GDM1 (cell line): ENCODE results near the gene FAM193B.
"Not testable (repeated sequence)": the region's sequence is repeated elsewhere in the genome, so short reads cannot be mapped to it uniquely, and the experiment has no call there.

Experiments used
- DNase-seq: peaks from one replicate; lab custom pipeline; 2025; lab: John Stamatoyannopoulos, UW

FAM193B gene

DNA sequence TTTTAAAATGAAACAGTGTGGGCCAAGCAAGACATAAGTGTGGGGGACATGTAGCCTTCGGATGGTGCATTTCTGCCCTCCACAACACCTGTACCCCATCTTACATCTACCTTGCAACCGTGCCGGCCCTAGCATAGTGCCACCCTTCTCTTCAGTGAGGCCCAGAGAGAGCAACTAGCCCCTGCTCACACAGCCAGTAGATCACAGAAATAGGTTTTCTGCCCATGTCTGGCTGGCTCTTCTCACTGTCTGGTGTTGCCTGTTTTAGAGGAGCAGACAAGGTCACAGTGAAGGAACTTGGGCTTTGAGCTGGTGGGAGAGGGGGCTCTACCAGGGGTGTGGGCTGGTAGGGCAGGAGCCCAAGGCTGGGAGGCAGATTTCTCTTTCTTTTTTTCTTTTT lies 68.1 kb downstream of the FAM193B start:
- DNase-seq, result no peak

DNA sequence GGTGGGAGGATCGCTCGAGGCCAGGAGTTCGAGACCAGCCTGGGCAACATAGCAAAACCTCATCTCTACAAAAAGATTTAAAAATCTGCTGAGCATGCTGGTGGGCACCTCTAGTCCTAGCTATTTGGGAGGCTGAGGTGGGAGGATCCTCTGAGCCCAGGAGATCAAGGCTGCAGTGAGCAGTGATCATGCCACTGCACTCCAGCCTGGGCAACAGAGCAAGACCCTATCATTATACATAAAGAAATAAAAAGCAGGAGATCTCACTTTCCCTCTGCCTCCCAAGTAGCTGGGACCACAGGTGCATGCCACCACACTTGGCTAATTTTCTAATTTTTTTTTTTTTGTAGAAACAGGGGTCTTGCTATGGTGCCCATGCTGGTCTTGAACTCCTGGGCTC lies 68.6 kb downstream of the FAM193B start:
- DNase-seq, result not testable (repeated sequence)

DNA sequence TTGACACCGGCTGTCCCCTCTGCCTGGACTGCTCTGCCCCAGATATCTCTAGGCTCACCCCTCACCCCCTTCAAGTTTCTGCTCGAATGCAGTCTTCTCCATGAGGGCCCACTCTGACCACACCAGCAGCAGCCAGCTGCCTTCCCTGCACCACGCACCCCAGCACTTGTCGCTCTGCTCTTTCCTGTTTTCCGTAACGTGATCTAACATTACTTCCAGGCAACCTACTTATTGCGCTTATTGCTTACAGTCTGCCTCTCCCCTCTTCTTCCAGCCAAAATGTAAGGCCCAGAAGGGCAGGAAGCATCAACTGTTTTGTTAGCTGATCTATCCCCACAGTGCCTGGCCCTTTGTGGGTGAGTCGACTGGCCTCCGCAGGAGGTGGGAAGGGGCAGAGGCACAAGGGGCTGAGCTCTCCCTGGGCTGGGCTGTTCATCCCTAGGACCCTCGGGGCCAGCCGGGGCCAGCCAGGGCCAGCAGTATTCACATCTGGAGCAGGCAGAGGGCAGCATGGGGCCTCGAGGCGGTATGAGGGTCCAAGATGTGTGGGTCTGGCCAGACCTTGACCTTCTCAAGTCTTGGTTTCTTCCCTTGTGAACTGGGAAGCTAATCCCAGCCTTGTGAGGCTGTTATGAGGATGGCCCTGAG lies 69.3 kb downstream of the FAM193B start:
- no peak for DNase-seq

DNA sequence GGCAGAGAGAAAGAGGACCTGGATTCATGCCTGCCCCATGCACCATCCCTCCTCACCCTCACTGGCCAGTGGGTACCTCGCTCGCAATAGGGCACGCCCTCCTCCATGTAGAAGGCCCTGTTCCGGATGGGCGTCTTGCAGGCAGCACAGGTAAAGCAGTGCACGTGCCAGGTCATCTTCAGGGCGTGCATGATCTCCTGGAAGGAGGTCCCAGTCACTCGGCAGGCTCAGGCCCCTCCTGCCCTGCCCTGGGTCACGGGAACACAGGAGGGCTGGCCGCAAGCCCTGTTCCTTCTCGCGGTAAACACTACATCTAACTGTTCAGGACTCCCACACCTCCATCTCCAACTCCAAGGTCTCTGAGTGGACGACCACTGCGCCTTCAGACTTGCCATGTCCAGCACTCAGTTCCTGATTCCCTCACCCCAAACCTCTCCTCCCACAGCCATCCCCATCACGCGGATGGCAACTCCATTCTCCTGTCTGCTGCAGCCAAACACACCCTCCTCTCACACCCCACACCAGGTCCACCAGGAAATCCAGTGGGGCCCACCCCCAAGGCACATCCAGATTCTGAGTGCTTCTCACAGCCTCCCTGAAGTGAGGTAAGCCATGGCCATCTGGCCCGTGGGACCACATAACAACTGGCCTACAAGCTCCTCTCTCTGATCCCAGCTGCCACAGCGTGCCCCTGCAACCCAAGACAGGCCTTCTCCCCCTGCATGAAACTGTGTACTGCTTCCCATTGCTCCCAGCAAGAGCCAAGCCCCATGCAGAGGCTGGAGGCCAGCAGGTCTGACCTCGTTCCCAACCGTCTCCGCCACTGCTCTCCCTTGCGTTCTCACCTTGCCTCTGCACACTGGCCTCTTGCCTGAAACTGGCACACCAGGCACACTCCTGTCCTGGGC lies 70.1 kb downstream of the FAM193B start:
- DNase-seq, result no peak

DNA sequence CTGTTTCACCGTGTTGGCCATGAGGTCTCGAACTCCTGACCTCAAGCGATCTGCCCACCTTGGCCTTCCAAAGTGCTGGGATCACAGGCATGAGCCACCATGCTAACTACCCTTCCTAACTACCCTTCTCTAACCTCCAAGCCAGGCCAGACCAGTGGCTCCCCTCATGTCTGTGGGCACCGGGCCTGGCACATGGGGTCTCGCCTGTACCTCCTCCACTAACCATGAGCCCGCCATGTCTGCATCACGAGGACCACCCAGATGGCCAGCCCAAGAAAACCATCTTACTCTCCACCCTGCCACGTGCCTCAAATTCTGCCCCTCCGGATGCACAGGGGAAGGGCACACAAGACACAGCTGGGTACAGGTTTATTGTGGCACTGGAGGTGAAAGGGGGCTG lies 71.3 kb downstream of the FAM193B start:
- DNase-seq, result no peak

DNA sequence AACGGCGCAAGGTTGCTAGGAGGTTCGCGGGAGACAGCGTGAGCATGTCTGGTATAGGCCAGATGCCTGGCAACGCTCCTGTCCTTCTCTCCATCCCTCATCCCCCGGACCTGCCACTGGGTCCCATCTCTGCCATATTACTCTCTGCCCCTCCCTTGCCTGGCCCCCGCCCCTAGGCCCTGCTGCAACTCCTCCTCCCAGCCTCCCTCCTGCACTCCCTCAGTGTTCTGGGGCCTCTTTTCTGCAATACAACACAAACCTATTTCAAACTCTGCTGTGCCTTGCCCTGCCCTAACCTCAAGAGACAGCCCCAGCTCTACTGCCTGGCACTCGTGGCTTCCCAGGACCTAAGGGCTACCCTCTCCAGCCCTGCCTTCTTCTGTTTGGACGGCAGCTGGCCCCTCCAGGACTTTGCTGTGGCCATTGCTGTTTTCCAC lies 72.0 kb downstream of the FAM193B start:
- DNase-seq, result no peak

DNA sequence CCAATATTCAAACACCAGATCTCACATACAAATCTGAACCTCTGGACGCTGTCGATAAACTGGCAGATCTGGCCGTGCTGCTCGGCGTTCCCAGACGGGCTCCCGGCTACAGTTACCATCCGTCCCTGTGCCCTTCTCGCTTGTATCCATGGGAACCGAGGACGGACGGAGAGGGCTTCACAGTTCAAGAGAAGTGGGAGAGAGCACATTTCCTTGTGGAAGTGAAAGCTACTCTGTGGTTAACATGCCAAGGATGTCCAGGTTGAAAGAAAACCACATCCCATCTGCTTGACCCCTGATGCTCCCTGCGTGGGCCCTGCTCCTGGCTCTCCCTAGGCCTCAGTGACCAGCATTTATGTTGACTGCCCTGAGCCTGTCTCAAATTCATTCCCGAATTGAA lies 74.6 kb downstream of the FAM193B start:
- DNase-seq, result no peak

DNA sequence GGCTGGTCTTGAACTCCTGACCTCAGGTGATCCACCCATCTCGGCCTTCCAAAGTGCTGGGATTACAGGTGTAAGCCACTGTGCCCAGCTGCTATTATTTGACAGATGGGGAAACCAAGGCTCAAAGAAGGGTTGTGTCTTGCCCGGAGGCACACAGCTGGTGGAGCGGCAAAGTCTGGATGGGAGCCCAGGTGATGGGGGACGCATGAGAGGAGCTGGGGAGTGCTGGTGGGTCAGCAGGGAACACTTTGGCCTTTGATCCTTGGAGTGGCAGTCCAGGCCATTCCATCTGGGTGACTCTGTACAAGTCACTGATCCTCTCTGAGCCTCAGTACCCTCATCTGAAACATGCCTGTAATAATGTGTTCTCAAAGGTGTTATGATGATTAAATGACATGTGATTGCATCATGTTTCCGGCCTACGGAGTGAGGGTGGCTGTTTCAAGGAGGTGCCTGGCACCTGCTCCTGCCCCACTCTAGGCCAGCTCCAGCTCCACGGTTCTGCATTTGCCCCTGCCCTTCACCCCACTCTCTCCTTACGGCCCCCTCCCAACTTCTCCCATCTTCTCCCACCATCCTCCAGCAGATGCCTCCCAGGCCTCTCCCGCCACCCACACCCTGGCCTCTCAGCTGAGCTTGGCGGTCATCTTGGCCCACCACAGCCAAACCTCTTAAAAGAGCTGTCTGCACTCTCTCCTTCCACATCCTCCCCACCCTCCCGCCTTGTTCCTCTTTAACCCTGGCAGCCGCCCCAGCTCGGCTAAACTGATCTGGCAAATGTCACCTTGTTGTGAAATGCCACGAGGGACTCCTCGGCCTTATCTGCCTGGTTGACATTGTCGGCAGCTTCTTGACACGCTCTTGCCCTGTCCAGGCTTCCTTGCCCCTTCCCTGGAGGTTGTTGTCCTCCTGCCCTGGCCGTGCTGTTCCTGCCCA lies 75.4 kb downstream of the FAM193B start:
- peak; percentile 40 for DNase-seq

DNA sequence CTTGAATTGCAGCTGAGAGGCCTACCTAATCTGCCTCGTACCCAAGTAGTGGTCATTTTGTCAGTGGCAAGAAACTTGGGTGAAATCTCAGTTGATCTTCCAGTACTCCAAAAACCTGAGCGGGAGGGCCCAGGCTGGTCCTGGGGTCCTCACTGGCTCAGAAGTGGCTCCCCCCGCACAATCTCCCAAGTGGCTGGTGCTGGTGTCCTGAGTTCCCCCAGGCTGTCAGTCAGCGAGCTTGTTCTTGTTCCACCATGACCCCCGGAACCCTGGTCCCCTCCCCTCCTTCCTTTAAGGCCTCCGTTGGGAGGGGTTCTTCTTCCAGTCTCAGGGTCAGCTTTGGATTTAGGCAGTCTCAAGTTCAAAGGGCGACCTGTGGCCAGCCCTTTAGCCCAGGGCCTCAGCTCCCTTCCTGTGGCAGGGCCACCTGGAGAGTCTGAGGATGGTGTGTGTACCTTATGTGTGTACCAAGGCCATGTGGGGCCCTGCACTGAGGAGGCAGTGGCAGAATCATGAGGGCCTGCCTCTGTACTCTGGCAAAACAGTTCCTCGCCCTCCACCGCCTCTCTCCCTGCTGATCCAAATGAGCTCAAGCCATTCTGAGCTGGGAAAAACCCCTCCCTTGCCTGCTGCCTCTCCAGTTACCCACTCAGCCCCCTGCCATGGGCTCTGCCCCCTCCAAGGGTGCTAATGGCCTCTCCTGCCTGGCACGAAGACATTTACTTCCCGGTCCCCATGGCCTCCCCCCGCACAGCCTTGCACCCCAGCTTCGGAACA lies 76.5 kb downstream of the FAM193B start:
- no peak for DNase-seq

DNA sequence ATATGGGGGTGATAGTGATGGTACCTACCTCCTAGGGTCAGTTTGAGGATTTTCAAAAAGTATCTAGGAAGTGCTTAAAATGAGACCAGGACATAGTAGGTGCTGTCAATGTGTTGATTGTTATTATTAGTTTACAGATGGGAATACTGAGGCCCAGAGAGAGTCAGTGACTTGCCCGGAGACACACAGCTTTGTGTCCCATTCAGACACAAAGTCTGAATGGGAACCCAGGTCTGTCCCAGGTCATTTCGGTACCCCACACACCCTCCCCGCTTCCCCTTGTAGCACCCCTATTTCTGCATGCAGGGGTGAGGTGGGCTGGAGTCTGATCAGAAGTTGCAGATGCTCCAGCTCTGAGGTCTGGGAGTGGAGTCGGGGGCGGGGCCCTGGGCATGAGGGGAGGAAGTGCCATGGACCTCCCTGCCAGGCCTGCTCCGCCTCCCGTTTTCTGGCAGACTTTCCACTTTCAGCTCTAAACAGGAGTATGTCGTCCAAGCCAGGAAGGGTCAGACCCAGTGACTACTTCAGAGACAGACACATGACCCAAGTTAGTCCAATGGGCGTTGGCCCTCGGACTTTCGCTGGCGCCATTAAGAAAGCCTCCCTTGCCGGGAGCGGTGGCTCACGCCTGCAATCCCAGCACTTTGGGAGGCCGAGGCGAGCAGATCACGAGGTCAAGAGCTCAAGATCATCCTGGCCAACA lies 77.7 kb downstream of the FAM193B start:
- no peak for DNase-seq

DNA sequence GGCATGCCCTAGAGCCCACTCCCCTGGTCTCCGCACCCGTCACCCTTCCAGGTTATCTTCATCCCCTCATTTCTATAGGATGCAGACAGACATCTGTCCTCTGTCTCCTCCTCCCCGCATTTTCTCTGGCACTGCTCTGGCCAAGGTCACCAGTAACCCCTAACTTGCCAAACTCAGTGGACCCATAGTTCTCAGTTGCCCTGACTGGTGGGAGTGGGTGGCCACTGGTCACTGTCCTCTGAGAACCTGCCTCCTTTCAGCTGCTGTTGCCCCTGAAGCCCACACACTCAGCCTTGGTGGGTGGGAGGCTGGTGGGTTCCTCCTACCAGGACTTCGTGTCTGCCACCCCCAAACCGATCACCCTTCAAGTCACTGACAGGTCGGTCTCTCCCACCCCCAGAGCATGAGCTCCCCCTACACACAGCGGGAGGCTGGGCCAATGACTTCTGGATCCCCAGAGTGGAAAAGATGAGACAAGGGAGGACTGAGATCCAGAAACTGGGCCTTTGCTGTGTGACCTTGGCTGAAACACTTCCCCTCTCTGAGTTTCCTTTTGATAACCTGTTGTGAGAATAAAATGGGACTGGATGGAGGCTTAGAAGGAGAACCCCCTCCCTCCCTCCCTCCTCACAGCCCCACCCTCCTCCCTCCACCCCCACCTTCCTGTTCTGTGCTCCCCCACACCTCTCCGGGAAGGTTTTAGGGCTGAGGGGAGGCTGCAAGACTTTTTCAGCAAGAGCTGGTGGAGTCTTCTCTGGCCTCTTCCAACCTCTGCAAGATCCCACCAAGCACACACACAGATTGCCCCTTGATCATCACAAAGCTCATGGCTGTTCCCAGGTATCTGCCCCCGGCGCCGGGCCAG lies 78.6 kb downstream of the FAM193B start:
- DNase-seq, result no peak

DNA sequence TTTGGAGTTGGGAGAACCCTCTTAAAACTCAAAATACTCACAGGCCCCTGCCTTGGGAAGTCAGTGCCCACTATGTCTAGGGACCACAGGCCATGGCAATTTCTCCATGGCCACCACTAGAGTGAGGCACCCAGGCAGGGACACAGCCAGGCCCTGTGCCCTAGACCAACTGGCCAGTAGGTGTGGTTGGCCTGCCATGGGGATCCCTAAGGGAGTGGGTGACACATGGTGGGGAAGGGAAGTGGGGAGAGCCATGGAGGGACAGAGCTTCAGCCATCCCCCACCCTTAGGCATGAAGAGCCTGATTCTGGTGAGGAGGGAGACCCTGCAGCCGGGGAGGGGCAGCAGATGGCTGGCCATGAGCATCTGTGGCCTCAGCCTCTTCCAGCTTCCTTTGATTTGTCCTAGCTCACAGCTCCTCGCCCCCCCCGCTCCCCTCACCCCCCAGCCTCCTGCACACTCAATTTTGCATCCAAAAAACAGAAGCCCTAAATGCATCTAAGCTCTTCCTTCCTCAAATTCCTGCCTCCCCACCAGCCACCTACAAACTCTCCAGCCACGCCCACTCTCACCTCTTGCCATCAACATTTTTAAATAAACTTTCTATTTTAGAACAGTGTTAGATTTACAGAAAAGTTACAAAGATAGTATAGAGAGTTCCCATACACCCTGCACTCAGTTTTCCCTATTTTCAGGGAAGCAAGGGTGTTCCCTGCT lies 79.4 kb downstream of the FAM193B start:
- no peak for DNase-seq

DNA sequence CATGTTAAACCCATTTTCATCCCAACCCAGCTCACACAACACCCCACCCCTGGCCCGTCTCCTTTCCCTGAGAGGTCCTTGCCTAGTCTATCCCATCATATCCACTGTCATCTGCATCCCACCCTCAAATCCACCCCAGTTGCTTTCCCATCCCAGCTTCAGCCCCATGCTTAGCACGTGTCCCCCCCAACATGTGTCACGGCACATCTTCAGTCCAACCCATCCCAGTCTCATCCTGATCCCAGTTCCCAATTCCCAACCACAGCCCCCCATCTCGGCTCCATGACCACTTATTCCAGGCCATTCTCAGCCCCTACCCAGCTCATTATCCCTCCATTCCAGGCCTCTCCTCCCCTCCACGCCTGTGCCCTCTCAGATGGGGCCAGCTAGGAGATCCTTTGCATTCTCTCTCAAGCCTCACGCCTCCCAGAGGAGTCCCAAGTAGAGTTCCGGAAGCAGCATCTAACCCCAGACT lies 80.3 kb downstream of the FAM193B start:
- DNase-seq, result no peak

DNA sequence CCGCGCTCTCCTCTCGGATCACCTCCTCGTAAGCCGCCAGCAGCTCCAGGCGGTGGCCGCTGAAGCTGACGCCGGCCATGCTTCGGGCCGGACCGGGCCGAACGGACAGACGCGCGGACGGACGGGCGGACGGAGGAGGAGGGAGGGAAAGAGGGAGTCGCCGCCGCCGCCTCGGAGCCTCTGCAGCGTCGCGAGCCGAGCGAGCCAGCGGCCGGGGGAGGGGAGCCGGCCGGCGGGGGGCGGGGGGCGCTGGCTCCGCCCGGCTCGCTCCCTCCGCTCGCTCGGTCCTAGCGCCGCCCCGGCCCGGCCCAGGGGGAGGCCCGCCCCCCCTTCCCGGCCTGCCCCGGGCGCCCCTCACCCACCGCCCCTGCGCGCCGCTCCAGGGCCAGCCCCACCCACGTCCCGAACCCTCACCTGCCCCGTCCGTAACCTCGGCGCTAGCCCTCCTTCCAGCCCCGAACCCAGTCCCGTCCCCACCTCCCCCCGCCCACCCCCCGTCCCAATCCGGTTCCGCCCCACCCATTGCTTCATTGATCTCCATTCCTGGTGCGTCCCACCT lies 80.8 kb downstream of the FAM193B start, which contains the start of gene DBN1:
Gene DBN1, minus strand, starts transcription at position 192 of the 559 bp plus-strand sequence. Its CDS starts 113 bp downstream, at position 79.
- peak; percentile 33 for DNase-seq

DNA sequence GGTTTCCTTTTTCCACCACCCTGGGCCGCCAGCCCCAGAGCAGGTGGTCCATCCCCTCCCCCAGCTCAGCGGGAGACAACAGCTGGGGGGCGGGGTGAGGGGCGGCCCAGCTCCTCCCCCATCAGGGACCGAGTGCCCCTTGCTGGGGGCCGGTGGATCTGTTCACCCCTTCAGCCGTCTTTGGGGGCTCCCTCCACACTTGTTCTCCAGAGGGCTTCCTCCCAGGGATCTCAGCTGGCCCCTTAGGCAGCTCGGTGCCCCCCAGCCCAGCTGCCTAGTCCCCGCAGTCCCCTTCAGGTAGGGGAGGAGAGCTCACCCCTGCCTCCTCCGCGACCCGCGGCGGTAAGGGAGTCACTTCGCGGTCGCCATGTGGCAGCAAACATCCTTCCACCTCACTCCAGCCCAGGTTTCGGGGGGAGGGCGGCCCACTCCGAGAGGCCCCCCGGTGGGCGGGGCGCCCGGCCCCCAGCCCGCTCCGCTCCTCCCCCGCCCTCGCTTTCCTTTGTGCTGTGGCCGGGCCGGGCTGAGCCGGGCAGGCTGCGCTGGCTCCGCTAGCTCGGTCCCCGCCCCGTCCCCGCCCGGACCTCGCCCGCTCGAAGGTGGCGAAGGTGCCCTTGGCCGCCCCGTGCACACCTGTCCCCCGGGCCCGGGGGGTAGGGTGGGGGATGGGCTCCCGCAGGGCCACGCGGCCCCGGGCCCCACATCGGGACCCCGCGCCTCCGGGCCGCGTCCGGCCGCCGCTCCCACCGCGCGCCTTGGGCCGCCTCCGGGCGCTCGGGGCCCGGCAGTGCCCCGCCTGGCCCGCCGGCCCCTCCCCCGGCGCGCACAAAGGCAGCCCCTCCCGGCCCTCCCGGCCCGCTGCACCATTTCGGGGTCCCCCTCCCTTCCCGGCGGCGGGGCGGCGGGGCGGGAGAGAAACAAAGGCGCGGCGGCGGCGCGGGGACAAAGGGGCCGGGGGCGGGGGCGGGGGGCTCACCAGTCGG lies 81.6 kb downstream of the FAM193B start:
- peak; percentile 49 for DNase-seq

DNA sequence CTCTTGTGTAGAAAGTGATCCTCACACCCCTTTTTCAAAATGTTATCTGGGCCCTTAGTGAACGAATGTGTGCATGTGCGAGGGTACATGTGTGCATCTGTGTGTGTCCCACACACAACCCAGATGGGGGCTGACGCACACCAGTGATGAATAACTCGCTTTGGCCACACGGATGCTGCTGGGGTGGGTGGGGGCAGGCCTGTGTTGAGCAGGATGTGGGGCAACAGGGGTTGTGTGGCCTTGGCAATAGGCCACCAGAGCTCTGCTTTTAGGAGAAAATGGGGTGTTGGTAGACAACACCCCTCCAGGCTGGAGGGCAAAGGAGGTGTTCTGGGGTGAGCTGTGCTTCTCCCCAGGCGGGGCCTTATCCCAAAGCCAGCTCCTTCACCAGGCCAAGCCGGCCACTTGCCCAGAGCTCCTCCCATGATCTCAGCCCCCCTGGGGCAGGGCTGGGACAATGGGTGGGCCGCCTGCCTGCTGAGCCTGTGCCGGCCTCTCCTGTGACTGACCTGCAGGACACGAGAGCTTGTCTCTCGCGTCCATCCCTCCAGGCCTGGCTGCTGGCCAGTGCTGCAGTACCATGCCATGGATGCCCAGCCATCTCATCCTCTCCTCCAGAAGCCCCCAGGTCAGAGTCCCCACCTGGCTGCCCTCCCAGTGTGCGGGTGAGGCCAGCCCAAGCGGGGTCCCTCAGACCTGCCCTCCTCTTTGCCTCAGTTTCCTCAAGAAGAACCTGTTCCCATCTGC lies 82.6 kb downstream of the FAM193B start:
- no peak for DNase-seq
